GM23248 (cell line): ENCODE results near the gene RIC1.

ENCODE experiments used
- EZH2 ChIP-seq: fragments of 200-600 bp; sonication (generic); IDR thresholded peaks from 2 replicates; pipeline ENCODE4 v1.6.1; 2018; ENCODE audit warnings: antibody characterized with exemption, mild to moderate bottlenecking; ENCODE audit not compliant: insufficient read depth, poor library complexity, severe bottlenecking
- EZH2phosphoT487 ChIP-seq: fragments of 200-600 bp; sonication (generic); IDR thresholded peaks from 2 replicates; pipeline ENCODE4 v1.6.1; 2018; ENCODE audit warnings: antibody characterized with exemption, moderate library complexity, mild to moderate bottlenecking, low read depth; ENCODE audit not compliant: insufficient read depth

GRCh38 chr9:5671711-5672353 lies 42.9 kb downstream of the RIC1 start:
- no peak for TF ChIP-seq EZH2phosphoT487
- TF ChIP-seq EZH2: no peak
